Keratinocyte (primary cell): ENCODE data around the gene SRM.

Source experiments
- EZH2 ChIP-seq: IDR thresholded peaks from one replicate; pipeline ENCODE4 v1.6.1; 2012; ENCODE audit warnings: inconsistent platforms, mild to moderate bottlenecking, low read length, moderate library complexity
- TF ChIP-seq, protein P1 (sequence below), 3 experiments: IDR thresholded peaks in 1 of 3; conservative IDR thresholded peaks in 1 of 3; optimal IDR thresholded peaks in 1 of 3; 2 replicates in 2 of 3; 3 replicates in 1 of 3; pipeline versions ENCODE3 to v1.5.1; 2011; ENCODE audit warnings: low read length in 3 of 3, mild to moderate bottlenecking in 3 of 3, moderate library complexity in 2 of 3, control low read depth in 1 of 3, inconsistent platforms in 1 of 3; ENCODE audit not compliant: insufficient read depth in 2 of 3; ENCODE audit errors: extremely low read depth in 1 of 3

DNA sequence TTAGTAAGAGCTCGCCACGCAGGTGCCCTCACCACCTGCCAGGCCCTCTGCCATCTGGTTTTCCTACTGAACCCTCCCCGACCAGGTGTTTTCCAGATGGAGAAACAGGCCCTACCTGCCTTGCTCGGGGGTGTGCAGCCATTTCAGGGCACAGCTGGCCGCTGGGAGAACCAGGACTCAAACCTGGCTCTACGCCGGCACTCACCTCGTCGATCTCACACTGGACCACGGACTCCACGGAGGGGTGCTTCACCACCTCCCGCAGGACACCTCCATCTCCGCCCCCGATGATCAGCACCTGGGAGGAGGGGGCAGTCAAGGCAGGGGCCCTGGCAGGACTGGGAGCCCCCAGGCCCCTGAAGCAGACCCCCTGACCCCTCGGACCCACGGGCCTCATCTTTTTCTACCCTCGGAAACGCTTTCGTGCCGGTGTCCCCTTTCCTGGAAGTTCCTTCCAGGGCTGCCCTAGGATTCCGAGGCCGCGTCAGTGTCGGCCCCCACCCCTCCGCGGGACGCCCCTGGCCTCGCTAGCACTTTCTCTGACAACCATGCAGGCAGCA, 1.1 kb downstream of the SRM start:
- TF ChIP-seq, protein P1, sequence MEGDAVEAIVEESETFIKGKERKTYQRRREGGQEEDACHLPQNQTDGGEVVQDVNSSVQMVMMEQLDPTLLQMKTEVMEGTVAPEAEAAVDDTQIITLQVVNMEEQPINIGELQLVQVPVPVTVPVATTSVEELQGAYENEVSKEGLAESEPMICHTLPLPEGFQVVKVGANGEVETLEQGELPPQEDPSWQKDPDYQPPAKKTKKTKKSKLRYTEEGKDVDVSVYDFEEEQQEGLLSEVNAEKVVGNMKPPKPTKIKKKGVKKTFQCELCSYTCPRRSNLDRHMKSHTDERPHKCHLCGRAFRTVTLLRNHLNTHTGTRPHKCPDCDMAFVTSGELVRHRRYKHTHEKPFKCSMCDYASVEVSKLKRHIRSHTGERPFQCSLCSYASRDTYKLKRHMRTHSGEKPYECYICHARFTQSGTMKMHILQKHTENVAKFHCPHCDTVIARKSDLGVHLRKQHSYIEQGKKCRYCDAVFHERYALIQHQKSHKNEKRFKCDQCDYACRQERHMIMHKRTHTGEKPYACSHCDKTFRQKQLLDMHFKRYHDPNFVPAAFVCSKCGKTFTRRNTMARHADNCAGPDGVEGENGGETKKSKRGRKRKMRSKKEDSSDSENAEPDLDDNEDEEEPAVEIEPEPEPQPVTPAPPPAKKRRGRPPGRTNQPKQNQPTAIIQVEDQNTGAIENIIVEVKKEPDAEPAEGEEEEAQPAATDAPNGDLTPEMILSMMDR (optimal IDR thresholded peaks at IDR 0.05 in 1 of 3, IDR thresholded peaks at IDR 0.05 in 1 of 3, conservative IDR thresholded peaks at IDR 0.05 in 1 of 3; ENCODE audit: extremely low read depth in 1 of 3, insufficient read depth in 2 of 3, low read length in 3 of 3), result no peak
- no peak for TF ChIP-seq EZH2
